Measurements from ENCODE around the gene FUT8.
"Not testable (repeated sequence)": the region's sequence is repeated elsewhere in the genome, so short reads cannot be mapped to it uniquely, and the experiment has no call there.

FUT8 gene

DNA sequence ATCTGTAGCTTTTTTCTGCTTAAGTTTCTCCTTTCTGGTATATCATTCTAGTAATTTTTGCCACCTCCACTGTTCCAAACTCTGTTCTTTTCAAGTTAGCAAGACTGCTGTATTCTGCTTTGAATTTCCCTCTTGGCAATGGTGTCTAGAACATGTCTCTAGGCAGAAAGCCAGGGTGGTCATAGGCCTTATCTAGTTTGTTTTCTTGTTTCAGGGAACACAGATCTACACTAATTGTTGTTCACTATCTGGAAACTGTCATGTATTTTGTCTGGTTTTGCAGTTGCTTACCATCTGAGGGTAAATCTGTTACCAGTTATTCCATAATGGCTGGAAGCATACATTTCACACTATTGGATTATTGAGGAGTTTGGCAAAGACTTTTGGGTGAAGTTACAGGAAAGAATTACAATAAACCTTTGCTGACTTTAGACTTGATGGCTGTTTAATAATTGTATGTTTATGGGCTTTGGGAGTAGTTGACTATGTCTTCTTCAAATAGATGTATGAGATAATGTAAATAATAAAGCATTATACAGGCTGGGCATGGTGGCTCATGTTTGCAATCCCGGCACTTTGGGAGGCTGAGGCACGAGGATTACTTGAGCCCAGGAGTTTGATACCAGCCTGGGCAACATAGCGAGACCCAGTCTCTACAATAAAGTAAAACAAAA lies 41.4 kb downstream of the FUT8 start:
- Histone ChIP-seq H3K36me3 (ENCODE audit: insufficient read depth, insufficient read length, low read length) (no peaks in the 10 kb centered on the region), H3K9me3 (ENCODE audit: insufficient read depth, low read length) (peaks cover 14% of the 10 kb centered on the region; the same call in 1 of the 2 replicates), H3K27me3 (ENCODE audit: insufficient read depth, insufficient read length) (no peaks in the 10 kb centered on the region), H3K4me3 (ENCODE audit: insufficient read length, low read depth) (no peak overlapping the region), H3K9ac (ENCODE audit: insufficient read length, low read depth) (no peak overlapping the region), H3K4me1 (ENCODE audit: insufficient read depth, insufficient read length) (no peaks in the 10 kb centered on the region)
- no peak for DNase-seq (ENCODE audit: low read depth, low spot score)
- TF ChIP-seq YY1 (IDR thresholded peaks at IDR 0.05; ENCODE audit: insufficient read depth, insufficient read length), result no peak
- TF ChIP-seq SUZ12 (IDR thresholded peaks at IDR 0.05; ENCODE audit: extremely low read depth, insufficient read depth, insufficient read length), result no peak
- TF ChIP-seq ZNF274 (IDR thresholded peaks at IDR 0.05; ENCODE audit: low read depth, low read length), result no peak

GRCh38 chr14:65456247-65456646 lies 43.7 kb downstream of the FUT8 start:
- no peak for TF ChIP-seq ZNF274 (IDR thresholded peaks at IDR 0.05; ENCODE audit: low read depth, low read length)
- no peak for TF ChIP-seq YY1 (IDR thresholded peaks at IDR 0.05; ENCODE audit: insufficient read depth, insufficient read length)
- TF ChIP-seq SUZ12 (IDR thresholded peaks at IDR 0.05; ENCODE audit: extremely low read depth, insufficient read depth, insufficient read length), result no peak
- DNase-seq (ENCODE audit: low read depth, low spot score), result no peak
- no peaks in the 10 kb centered on the region for H3K27me3 ChIP-seq (ENCODE audit: insufficient read depth, insufficient read length)
- no peak overlapping the region for H3K4me3 ChIP-seq (ENCODE audit: insufficient read length, low read depth)
- peaks cover 11% of the 10 kb centered on the region; the same call in 1 of the 2 replicates for H3K9me3 ChIP-seq (ENCODE audit: insufficient read depth, low read length)
- no peaks in the 10 kb centered on the region for H3K4me1 ChIP-seq (ENCODE audit: insufficient read depth, insufficient read length)
- H3K9ac ChIP-seq (ENCODE audit: insufficient read length, low read depth), result no peak overlapping the region
- no peaks in the 10 kb centered on the region for H3K36me3 ChIP-seq (ENCODE audit: insufficient read depth, insufficient read length, low read length)

GRCh38 chr14:65461730-65462129 lies 49.2 kb downstream of the FUT8 start:
- H3K9me3 ChIP-seq (ENCODE audit: insufficient read depth, low read length), result no peaks in the 10 kb centered on the region
- no peak overlapping the region for H3K9ac ChIP-seq (ENCODE audit: insufficient read length, low read depth)
- no peaks in the 10 kb centered on the region for H3K36me3 ChIP-seq (ENCODE audit: insufficient read depth, insufficient read length, low read length)
- no peak overlapping the region for H3K4me3 ChIP-seq (ENCODE audit: insufficient read length, low read depth)
- H3K27me3 ChIP-seq (ENCODE audit: insufficient read depth, insufficient read length), result no peaks in the 10 kb centered on the region
- H3K4me1 ChIP-seq (ENCODE audit: insufficient read depth, insufficient read length), result no peaks in the 10 kb centered on the region
- no peak for DNase-seq (ENCODE audit: low read depth, low spot score)
- no peak for TF ChIP-seq SUZ12 (IDR thresholded peaks at IDR 0.05; ENCODE audit: extremely low read depth, insufficient read depth, insufficient read length)
- no peak for TF ChIP-seq YY1 (IDR thresholded peaks at IDR 0.05; ENCODE audit: insufficient read depth, insufficient read length)
- TF ChIP-seq ZNF274 (IDR thresholded peaks at IDR 0.05; ENCODE audit: low read depth, low read length), result no peak

DNA sequence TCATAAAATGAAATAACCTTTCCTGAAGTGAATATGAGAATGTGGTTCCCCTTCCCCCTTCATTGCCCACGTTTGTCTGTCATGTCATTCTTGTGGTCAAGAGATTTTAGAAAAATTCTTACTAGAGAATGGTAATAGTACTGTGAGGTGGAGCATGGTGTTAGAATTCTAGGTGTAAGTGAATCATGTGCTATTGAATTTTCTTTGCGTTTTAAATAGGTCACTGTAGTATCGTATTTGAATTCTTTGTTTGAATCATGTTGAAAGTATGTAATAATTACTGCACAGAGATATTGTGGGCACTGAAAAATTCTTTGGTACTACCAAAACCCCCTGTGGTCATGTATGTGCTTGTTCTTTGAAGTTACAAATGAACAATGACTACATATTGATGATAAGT lies 49.9 kb downstream of the FUT8 start:
- no peak for DNase-seq (ENCODE audit: low read depth, low spot score)
- no peaks in the 10 kb centered on the region for H3K27me3 ChIP-seq (ENCODE audit: insufficient read depth, insufficient read length)
- H3K9me3 ChIP-seq (ENCODE audit: insufficient read depth, low read length), result no peaks in the 10 kb centered on the region
- H3K9ac ChIP-seq (ENCODE audit: insufficient read length, low read depth), result no peak overlapping the region
- no peaks in the 10 kb centered on the region for H3K36me3 ChIP-seq (ENCODE audit: insufficient read depth, insufficient read length, low read length)
- H3K4me1 ChIP-seq (ENCODE audit: insufficient read depth, insufficient read length), result no peaks in the 10 kb centered on the region
- TF ChIP-seq YY1 (IDR thresholded peaks at IDR 0.05; ENCODE audit: insufficient read depth, insufficient read length), result no peak
- TF ChIP-seq SUZ12 (IDR thresholded peaks at IDR 0.05; ENCODE audit: extremely low read depth, insufficient read depth, insufficient read length), result no peak
- TF ChIP-seq ZNF274 (IDR thresholded peaks at IDR 0.05; ENCODE audit: low read depth, low read length), result no peak
- no peak overlapping the region for H3K4me3 ChIP-seq (ENCODE audit: insufficient read length, low read depth)

- no peak overlapping the region for H3K9ac ChIP-seq (ENCODE audit: insufficient read length, low read depth)
- H3K27me3 ChIP-seq (ENCODE audit: insufficient read depth, insufficient read length), result no peaks in the 10 kb centered on the region
- DNase-seq (ENCODE audit: low read depth, low spot score), result no peak
- H3K36me3 ChIP-seq (ENCODE audit: insufficient read depth, insufficient read length, low read length), result no peaks in the 10 kb centered on the region
- no peaks in the 10 kb centered on the region for H3K9me3 ChIP-seq (ENCODE audit: insufficient read depth, low read length)
- H3K4me3 ChIP-seq (ENCODE audit: insufficient read length, low read depth), result no peak overlapping the region
- TF ChIP-seq ZNF274 (IDR thresholded peaks at IDR 0.05; ENCODE audit: low read depth, low read length), result no peak
- no peak for TF ChIP-seq SUZ12 (IDR thresholded peaks at IDR 0.05; ENCODE audit: extremely low read depth, insufficient read depth, insufficient read length)
- no peak for TF ChIP-seq YY1 (IDR thresholded peaks at IDR 0.05; ENCODE audit: insufficient read depth, insufficient read length)
- peaks cover 10% of the 10 kb centered on the region for H3K4me1 ChIP-seq (ENCODE audit: insufficient read depth, insufficient read length)
These were observed 53.1 kb downstream of the FUT8 start for GRCh38 chr14:65465584-65465983.

DNA sequence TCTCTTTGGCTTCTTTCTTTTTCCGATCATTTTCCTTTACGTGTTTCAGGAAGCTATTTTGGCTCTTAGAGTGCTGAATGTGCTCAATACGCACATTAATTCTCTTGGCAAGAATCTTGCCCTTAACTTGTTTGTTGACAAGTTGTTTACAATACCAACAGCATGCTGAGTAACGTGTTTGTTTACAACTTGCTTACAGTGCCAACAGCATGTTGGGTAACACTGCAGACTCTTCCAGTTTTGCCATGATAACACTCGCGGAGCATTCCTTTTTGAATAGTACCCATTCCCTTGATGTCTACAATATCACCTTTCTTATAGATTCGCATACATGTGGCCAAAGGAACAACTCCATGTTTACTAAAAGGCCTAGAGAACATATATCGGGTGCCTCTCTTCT lies 55.4 kb downstream of the FUT8 start:
- not testable (repeated sequence) for H3K27me3 ChIP-seq (ENCODE audit: insufficient read depth, insufficient read length); H3K36me3 ChIP-seq (ENCODE audit: insufficient read depth, insufficient read length, low read length); H3K9me3 ChIP-seq (ENCODE audit: insufficient read depth, low read length); DNase-seq (ENCODE audit: low read depth, low spot score); H3K9ac ChIP-seq (ENCODE audit: insufficient read length, low read depth); H3K4me3 ChIP-seq (ENCODE audit: insufficient read length, low read depth)
- peaks cover 11% of the 10 kb centered on the region for H3K4me1 ChIP-seq (ENCODE audit: insufficient read depth, insufficient read length)

- peaks cover 11% of the 10 kb centered on the region for H3K4me1 ChIP-seq (ENCODE audit: insufficient read depth, insufficient read length)
- no peaks in the 10 kb centered on the region for H3K27me3 ChIP-seq (ENCODE audit: insufficient read depth, insufficient read length)
- H3K9ac ChIP-seq (ENCODE audit: insufficient read length, low read depth), result no peak overlapping the region
- no peak overlapping the region for H3K4me3 ChIP-seq (ENCODE audit: insufficient read length, low read depth)
- H3K9me3 ChIP-seq (ENCODE audit: insufficient read depth, low read length), result no peaks in the 10 kb centered on the region
- no peaks in the 10 kb centered on the region for H3K36me3 ChIP-seq (ENCODE audit: insufficient read depth, insufficient read length, low read length)
- DNase-seq (ENCODE audit: low read depth, low spot score), result no peak
- TF ChIP-seq ZNF274 (IDR thresholded peaks at IDR 0.05; ENCODE audit: low read depth, low read length), result no peak
- no peak for TF ChIP-seq YY1 (IDR thresholded peaks at IDR 0.05; ENCODE audit: insufficient read depth, insufficient read length)
- no peak for TF ChIP-seq SUZ12 (IDR thresholded peaks at IDR 0.05; ENCODE audit: extremely low read depth, insufficient read depth, insufficient read length)
These were observed 57.4 kb downstream of the FUT8 start for GRCh38 chr14:65469903-65470302.
